Naive thymus-derived CD8-positive, alpha-beta T cell (primary cell): ENCODE results near the gene TULP3. TPM values are rescaled to one million over a fixed set of nuclear protein-coding genes. Genes with fewer than 3 reads are reported as not detected.

ENCODE experiments used
- ATAC-seq, 2 donors: fragments of 150-1000 bp; cut with Tn5 transposase in 1 of 2; sonication (Bioruptor Pico), chemical (Tn5 transposase) in 1 of 2; 1 replicate in 1 of 2; 2 replicates in 1 of 2; pipeline ENCODE4 v1.10.0; 2021; ENCODE audit warnings: mild to moderate bottlenecking in 2 of 2, moderate library complexity in 2 of 2
- POLR2A ChIA-PET: fragments of 350-600 bp; sonication (Branson Sonifier 250); formaldehyde crosslinking; loops from one replicate; lab custom pipeline; 2021; ENCODE audit warnings: antibody characterized with exemption; lab: Charles Lee
- DNase-seq, 10 donors: peaks; one replicate each; pipeline versions ENCODE4 v3.0.0 to v3.0.0-alpha.2; 2020 to 2022
- H3K27ac Mint-ChIP-seq, 10 donors: one replicate each; pipeline ENCODE4 v1.8.0; 2020 to 2022; ENCODE audit warnings: mild to moderate bottlenecking in 10 of 10, mixed read lengths in 10 of 10, moderate library complexity in 4 of 10, inconsistent platforms in 1 of 10
- H3K27me3 Mint-ChIP-seq, 5 donors: one replicate each; pipeline ENCODE4 v1.8.0; 2021 to 2022; ENCODE audit warnings: mixed read lengths in 5 of 5
- H3K36me3 Mint-ChIP-seq, 3 donors: one replicate each; pipeline ENCODE4 v1.8.0; 2020 to 2022; ENCODE audit warnings: mixed read lengths in 3 of 3, mild to moderate bottlenecking in 2 of 3, inconsistent platforms in 1 of 3
- H3K4me1 Mint-ChIP-seq, 4 donors: one replicate each; pipeline ENCODE4 v1.8.0; 2021 to 2022; ENCODE audit warnings: mixed read lengths in 4 of 4
- H3K4me3 Mint-ChIP-seq, 10 donors: one replicate each; pipeline ENCODE4 v1.8.0; 2020 to 2022; ENCODE audit warnings: mild to moderate bottlenecking in 10 of 10, mixed read lengths in 10 of 10, moderate library complexity in 6 of 10, inconsistent platforms in 1 of 10
- H3K9me3 Mint-ChIP-seq, 9 donors: one replicate each; pipeline ENCODE4 v1.8.0; 2020 to 2022; ENCODE audit warnings: mixed read lengths in 9 of 9, mild to moderate bottlenecking in 3 of 9, inconsistent platforms in 1 of 9, moderate library complexity in 1 of 9
- polyA plus RNA-seq, 3 donors: library from polyadenylated mRNA; unstranded; fragments of 300-500 nt; fragmentation: Illumina TruSeq; gene quantifications; one replicate each; pipeline ENCODE4 v1.2.3, GENCODE V29; 2021
- total RNA-seq, 8 experiments: library from RNA in 2 of 8; stranded (reverse) in 2 of 8; gene quantifications; one replicate each; pipeline ENCODE4 v1.2.3 and lab custom pipeline; 2021 to 2026

The TULP3 gene
- total and polyA plus RNA-seq, 5 experiments from 2014 or later, result 5.8 to 11.1 (median 8.8) TPM

- peaks cover 14 to 23% (median 18%) of the 10 kb centered on the region in 4 donors for H3K4me1 Mint-ChIP-seq
- H3K4me3 Mint-ChIP-seq, result no peak overlapping the region
- POLR2A ChIA-PET, result interaction anchor here (0.7 kb wide), 3 partner anchors 16 to 165 kb away, joined by 3 to 5 read pairs (median 4); no protein-coding TSS in a partner anchor
- no peak for ATAC-seq
- DNase-seq, result no peak
- peak overlapping the region in 2 of 10 donors; percentile 44 to 53 for H3K27ac Mint-ChIP-seq
- H3K36me3 Mint-ChIP-seq, result peaks cover 0 to 27% (median 0%) of the 10 kb centered on the region in 3 donors
- no peaks in the 10 kb centered on the region for H3K27me3 Mint-ChIP-seq
- no peaks in the 10 kb centered on the region for H3K9me3 Mint-ChIP-seq
Measured at GRCh38 chr12:2884810-2885209, 5.9 kb upstream of the TULP3 start.

GRCh38 chr12:2886768-2887450 is 3.8 kb upstream of the TULP3 start:
- DNase-seq (no peak), ATAC-seq (no peak)
- no peak overlapping the region for H3K27ac Mint-ChIP-seq
- POLR2A ChIA-PET, result interaction anchor here (0.5 to 3.4 kb wide), 3 partner anchors 10 to 59 kb away, joined by 3 to 14 read pairs (median 7); partner anchors contain the start of genes FOXM1 and RHNO1
- peaks cover 0 to 27% (median 0%) of the 10 kb centered on the region in 3 donors for H3K36me3 Mint-ChIP-seq
- peaks cover 18 to 33% (median 25%) of the 10 kb centered on the region in 4 donors for H3K4me1 Mint-ChIP-seq
- H3K9me3 Mint-ChIP-seq, result no peaks in the 10 kb centered on the region
- no peaks in the 10 kb centered on the region for H3K27me3 Mint-ChIP-seq
- H3K4me3 Mint-ChIP-seq, result no peak overlapping the region

- no peak for DNase-seq
- H3K36me3 Mint-ChIP-seq, result peaks cover 0 to 16% (median 0%) of the 10 kb centered on the region in 3 donors
- no peak for ATAC-seq
- peaks cover 14 to 34% (median 22%) of the 10 kb centered on the region in 4 donors for H3K4me1 Mint-ChIP-seq
- no peaks in the 10 kb centered on the region for H3K27me3 Mint-ChIP-seq
- H3K9me3 Mint-ChIP-seq, result no peaks in the 10 kb centered on the region
- peak overlapping the region; percentile 91 to 99 (median 96) for H3K4me3 Mint-ChIP-seq
- peak overlapping the region; percentile 91 to 98 (median 96) for H3K27ac Mint-ChIP-seq
- POLR2A ChIA-PET, result interaction anchor here (1.0 to 2.2 kb wide), 6 partner anchors 9 to 199 kb away, joined by 3 to 15 read pairs (median 5); partner anchors contain the start of genes FKBP4, FOXM1 and RHNO1
Measured at GRCh38 chr12:2890001-2890387, 697 bp upstream of the TULP3 start.

GRCh38 chr12:2891240-2892053 is 756 bp downstream of the TULP3 start:
- peaks cover 0 to 8% (median 0%) of the 10 kb centered on the region in 3 donors for H3K36me3 Mint-ChIP-seq
- peak overlapping the region; percentile 48 to 98 (median 95) for H3K27ac Mint-ChIP-seq
- H3K4me1 Mint-ChIP-seq, result peaks cover 16 to 30% (median 21%) of the 10 kb centered on the region in 4 donors
- DNase-seq (peak in 2 of 10 donors; percentile 24 to 34), ATAC-seq (peak; percentile 17 to 23)
- peak overlapping the region; percentile 91 to 99 (median 96) for H3K4me3 Mint-ChIP-seq
- no peaks in the 10 kb centered on the region for H3K9me3 Mint-ChIP-seq
- POLR2A ChIA-PET, result interaction anchor here (1.5 to 2.2 kb wide), 3 partner anchors 11 to 14 kb away, joined by 4 to 15 read pairs (median 14); partner anchors contain the start of genes FOXM1 and RHNO1
- no peaks in the 10 kb centered on the region for H3K27me3 Mint-ChIP-seq

GRCh38 chr12:2892246-2892645 is 1.6 kb downstream of the TULP3 start:
- ATAC-seq (no peak), DNase-seq (no peak)
- H3K27me3 Mint-ChIP-seq, result no peaks in the 10 kb centered on the region
- H3K36me3 Mint-ChIP-seq, result peaks cover 0 to 7% (median 0%) of the 10 kb centered on the region in 3 donors
- H3K4me3 Mint-ChIP-seq, result peak overlapping the region in 8 of 10 donors; percentile 91 to 99 (median 96)
- H3K4me1 Mint-ChIP-seq, result peaks cover 16 to 30% (median 21%) of the 10 kb centered on the region in 4 donors
- no peaks in the 10 kb centered on the region for H3K9me3 Mint-ChIP-seq
- POLR2A ChIA-PET, result interaction anchor here (0.5 kb wide), 1 partner anchor 873 kb away, joined by 3 read pairs; no protein-coding TSS in a partner anchor
- peak overlapping the region in 4 of 10 donors; percentile 6 to 59 (median 12) for H3K27ac Mint-ChIP-seq

- Mint-ChIP-seq H3K27ac (peak overlapping the region in 2 of 10 donors; percentile 25 to 41), H3K36me3 (no peaks in the 10 kb centered on the region), H3K4me3 (peak overlapping the region in 8 of 10 donors; percentile 30 to 75 (median 58)), H3K27me3 (no peaks in the 10 kb centered on the region), H3K4me1 (peaks cover 16 to 30% (median 21%) of the 10 kb centered on the region in 4 donors), H3K9me3 (no peaks in the 10 kb centered on the region)
- ATAC-seq (no peak), DNase-seq (no peak)
- POLR2A ChIA-PET, result interaction anchor here (0.5 kb wide), 1 partner anchor 873 kb away, joined by 3 read pairs; no protein-coding TSS in a partner anchor
Measured at GRCh38 chr12:2893007-2893406, 2.3 kb downstream of the TULP3 start.

GRCh38 chr12:2895051-2895451 is 4.4 kb downstream of the TULP3 start:
- Mint-ChIP-seq H3K27ac (peak overlapping the region in 1 of 10 donors; percentile 51), H3K4me1 (peaks cover 9 to 24% (median 14%) of the 10 kb centered on the region in 4 donors), H3K27me3 (no peaks in the 10 kb centered on the region), H3K36me3 (no peaks in the 10 kb centered on the region), H3K9me3 (no peaks in the 10 kb centered on the region), H3K4me3 (no peak overlapping the region)
- ATAC-seq (no peak), DNase-seq (no peak)
- POLR2A ChIA-PET, result no interaction called here

GRCh38 chr12:2895511-2895910 is 4.8 kb downstream of the TULP3 start:
- POLR2A ChIA-PET, result no interaction called here
- Mint-ChIP-seq H3K4me3 (no peak overlapping the region), H3K4me1 (peaks cover 4 to 19% (median 11%) of the 10 kb centered on the region in 4 donors), H3K36me3 (no peaks in the 10 kb centered on the region), H3K27me3 (no peaks in the 10 kb centered on the region), H3K27ac (peak overlapping the region in 1 of 10 donors; percentile 29), H3K9me3 (no peaks in the 10 kb centered on the region)
- no peak for DNase-seq
- no peak for ATAC-seq

- Mint-ChIP-seq H3K27ac (no peak overlapping the region), H3K36me3 (no peaks in the 10 kb centered on the region), H3K4me3 (no peak overlapping the region), H3K27me3 (no peaks in the 10 kb centered on the region), H3K9me3 (no peaks in the 10 kb centered on the region), H3K4me1 (peaks cover 0 to 4% (median 2%) of the 10 kb centered on the region in 4 donors)
- ATAC-seq, result no peak
- POLR2A ChIA-PET, result no interaction called here
- no peak for DNase-seq
Measured at GRCh38 chr12:2897418-2897817, 6.7 kb downstream of the TULP3 start.

GRCh38 chr12:2900642-2901041 is 10.0 kb downstream of the TULP3 start:
- Mint-ChIP-seq H3K4me1 (peaks cover 0 to 6% (median under 1%) of the 10 kb centered on the region in 4 donors), H3K9me3 (no peaks in the 10 kb centered on the region), H3K4me3 (no peak overlapping the region), H3K27me3 (no peaks in the 10 kb centered on the region), H3K36me3 (no peaks in the 10 kb centered on the region), H3K27ac (no peak overlapping the region)
- ATAC-seq (no peak), DNase-seq (no peak)
- POLR2A ChIA-PET, result interaction anchor here (0.6 kb wide), 1 partner anchor 16 kb away, joined by 5 read pairs; no protein-coding TSS in a partner anchor

- POLR2A ChIA-PET, result interaction anchor here (0.7 kb wide), 1 partner anchor 9 kb away, joined by 4 read pairs; no protein-coding TSS in a partner anchor
- Mint-ChIP-seq H3K27me3 (no peaks in the 10 kb centered on the region), H3K4me1 (peaks cover 0 to 6% (median 0%) of the 10 kb centered on the region in 4 donors), H3K4me3 (no peak overlapping the region), H3K36me3 (no peaks in the 10 kb centered on the region), H3K27ac (peak overlapping the region in 1 of 10 donors; percentile 29), H3K9me3 (no peaks in the 10 kb centered on the region)
- ATAC-seq (no peak), DNase-seq (no peak)
Measured at GRCh38 chr12:2902272-2902880, 11.7 kb downstream of the TULP3 start.

GRCh38 chr12:2904260-2904659 is 13.6 kb downstream of the TULP3 start:
- POLR2A ChIA-PET, result no interaction called here
- H3K36me3 Mint-ChIP-seq, result no peaks in the 10 kb centered on the region
- H3K27ac Mint-ChIP-seq, result peak overlapping the region in 1 of 10 donors; percentile 63

More at GRCh38 chr12:2904260-2904659, 13.6 kb downstream of the TULP3 start:
- no peak overlapping the region for H3K4me3 Mint-ChIP-seq
- H3K27me3 Mint-ChIP-seq, result no peaks in the 10 kb centered on the region
- DNase-seq (no peak), ATAC-seq (no peak)
- peaks cover 0 to 6% (median 0%) of the 10 kb centered on the region in 4 donors for H3K4me1 Mint-ChIP-seq
- H3K9me3 Mint-ChIP-seq, result no peaks in the 10 kb centered on the region
